ENCODE measurements around the gene ARID1B.

Gene ARID1B

DNA sequence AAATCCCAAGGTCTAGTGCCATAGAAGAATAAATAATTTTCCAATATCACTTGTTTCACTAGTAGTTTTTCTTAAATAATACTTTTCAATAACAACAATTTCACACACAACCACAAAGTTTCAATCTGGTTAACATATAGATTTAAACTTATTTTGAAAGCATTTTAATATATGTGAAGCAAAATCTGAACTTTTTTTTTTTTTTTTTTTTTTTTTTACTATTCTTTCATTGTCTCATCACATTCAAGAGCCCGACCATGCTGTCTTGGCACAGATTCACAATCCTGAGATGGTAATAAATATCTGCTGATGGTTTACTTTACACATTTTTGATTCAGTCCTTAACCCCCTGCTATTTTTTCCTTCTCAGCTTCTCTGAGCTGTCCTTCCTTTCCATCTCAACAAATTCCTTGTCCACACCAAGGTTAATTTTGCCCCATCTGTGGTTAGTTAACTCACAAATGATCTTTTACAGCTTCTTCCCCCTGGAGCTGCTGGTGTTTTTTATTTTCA, 283.3 kb downstream of the ARID1B start:
- Histone ChIP-seq H3K4me3 (ENCODE audit: insufficient read depth, low read depth, low read length, poor library complexity, severe bottlenecking) (no peak overlapping the region), H3K27me3 (replicated peaks; ENCODE audit: control insufficient read depth, insufficient read depth, low read length, poor library complexity, severe bottlenecking) (no peaks in the 10 kb centered on the region), H3K27ac (ENCODE audit: insufficient read depth, low read length, poor library complexity, severe bottlenecking) (no peak overlapping the region), H3K4me1 (ENCODE audit: control insufficient read depth, insufficient read depth, low read length, poor library complexity, severe bottlenecking) (peaks cover 10% of the 10 kb centered on the region), H3K36me3 (ENCODE audit: control insufficient read depth, insufficient read depth, low read length) (peaks cover 6% of the 10 kb centered on the region), H3K9me3 (ENCODE audit: control insufficient read depth, low read length) (no peaks in the 10 kb centered on the region)
- DNase-seq = no peak

- no peaks in the 10 kb centered on the region for H3K9me3 ChIP-seq (ENCODE audit: control insufficient read depth, low read length)
- H3K36me3 ChIP-seq (ENCODE audit: control insufficient read depth, insufficient read depth, low read length) = peaks cover 6% of the 10 kb centered on the region
- DNase-seq = no peak
- no peaks in the 10 kb centered on the region for H3K27me3 ChIP-seq (replicated peaks; ENCODE audit: control insufficient read depth, insufficient read depth, low read length, poor library complexity, severe bottlenecking)
- no peaks in the 10 kb centered on the region for H3K4me1 ChIP-seq (ENCODE audit: control insufficient read depth, insufficient read depth, low read length, poor library complexity, severe bottlenecking)
- no peak overlapping the region for H3K4me3 ChIP-seq (ENCODE audit: insufficient read depth, low read depth, low read length, poor library complexity, severe bottlenecking)
- no peak overlapping the region for H3K27ac ChIP-seq (ENCODE audit: insufficient read depth, low read length, poor library complexity, severe bottlenecking)
Measured at GRCh38 chr6:157061770-157062594, 284.8 kb downstream of the ARID1B start.

GRCh38 chr6:157063176-157063905, 286.2 kb downstream of the ARID1B start:
- no peaks in the 10 kb centered on the region for H3K27me3 ChIP-seq (replicated peaks; ENCODE audit: control insufficient read depth, insufficient read depth, low read length, poor library complexity, severe bottlenecking)
- no peak overlapping the region for H3K27ac ChIP-seq (ENCODE audit: insufficient read depth, low read length, poor library complexity, severe bottlenecking)
- H3K4me1 ChIP-seq (ENCODE audit: control insufficient read depth, insufficient read depth, low read length, poor library complexity, severe bottlenecking) = no peaks in the 10 kb centered on the region
- DNase-seq = no peak
- H3K9me3 ChIP-seq (ENCODE audit: control insufficient read depth, low read length) = no peaks in the 10 kb centered on the region
- peaks cover 6% of the 10 kb centered on the region for H3K36me3 ChIP-seq (ENCODE audit: control insufficient read depth, insufficient read depth, low read length)
- H3K4me3 ChIP-seq (ENCODE audit: insufficient read depth, low read depth, low read length, poor library complexity, severe bottlenecking) = no peak overlapping the region

DNA sequence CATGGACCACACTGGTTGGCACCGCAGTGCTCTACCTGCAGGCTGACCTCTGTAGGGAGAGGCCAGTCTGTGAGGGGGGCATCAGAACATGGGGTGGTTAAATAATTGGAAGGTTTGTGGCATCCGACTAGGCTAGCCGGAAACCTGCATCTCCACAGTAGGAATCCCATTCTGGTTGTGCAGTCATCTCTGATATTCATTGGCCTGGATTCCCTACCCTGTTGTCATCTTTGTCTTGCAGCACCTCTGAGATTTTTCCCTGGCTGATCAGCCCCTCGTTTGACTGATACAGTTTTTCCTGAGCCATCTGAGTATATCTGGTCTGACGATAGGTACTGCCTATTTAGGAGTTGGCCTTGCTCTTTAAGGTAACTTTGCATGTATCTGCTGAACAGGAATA, 286.7 kb downstream of the ARID1B start:
- Histone ChIP-seq H3K36me3 (ENCODE audit: control insufficient read depth, insufficient read depth, low read length) (peaks cover 6% of the 10 kb centered on the region), H3K9me3 (ENCODE audit: control insufficient read depth, low read length) (no peaks in the 10 kb centered on the region), H3K4me3 (ENCODE audit: insufficient read depth, low read depth, low read length, poor library complexity, severe bottlenecking) (no peak overlapping the region), H3K27me3 (replicated peaks; ENCODE audit: control insufficient read depth, insufficient read depth, low read length, poor library complexity, severe bottlenecking) (no peaks in the 10 kb centered on the region), H3K27ac (ENCODE audit: insufficient read depth, low read length, poor library complexity, severe bottlenecking) (no peak overlapping the region), H3K4me1 (ENCODE audit: control insufficient read depth, insufficient read depth, low read length, poor library complexity, severe bottlenecking) (no peaks in the 10 kb centered on the region)
- no peak for DNase-seq

DNA sequence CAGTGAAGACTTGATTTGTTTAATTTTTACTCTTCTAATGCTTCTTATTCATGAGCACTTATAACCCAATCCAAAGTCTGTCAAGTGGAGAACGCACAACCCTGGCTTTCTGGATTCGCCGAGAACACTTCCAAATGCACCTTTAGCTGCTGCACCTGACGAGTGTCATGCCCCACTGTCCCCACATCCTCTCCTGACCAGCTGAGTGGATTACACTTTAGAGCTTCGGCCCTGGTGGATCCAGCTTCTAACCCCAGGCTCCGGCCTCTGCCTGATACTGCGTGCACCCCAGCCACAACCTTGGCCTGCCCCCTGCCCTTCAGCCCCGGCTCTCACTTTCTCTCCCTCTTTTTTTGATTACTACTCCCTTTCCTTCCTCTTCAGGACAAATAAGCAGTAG, 287.3 kb downstream of the ARID1B start:
- H3K4me3 ChIP-seq (ENCODE audit: insufficient read depth, low read depth, low read length, poor library complexity, severe bottlenecking) = no peak overlapping the region
- no peak overlapping the region for H3K27ac ChIP-seq (ENCODE audit: insufficient read depth, low read length, poor library complexity, severe bottlenecking)
- no peak for DNase-seq
- peaks cover 6% of the 10 kb centered on the region for H3K36me3 ChIP-seq (ENCODE audit: control insufficient read depth, insufficient read depth, low read length)
- no peaks in the 10 kb centered on the region for H3K9me3 ChIP-seq (ENCODE audit: control insufficient read depth, low read length)
- H3K4me1 ChIP-seq (ENCODE audit: control insufficient read depth, insufficient read depth, low read length, poor library complexity, severe bottlenecking) = no peaks in the 10 kb centered on the region
- no peaks in the 10 kb centered on the region for H3K27me3 ChIP-seq (replicated peaks; ENCODE audit: control insufficient read depth, insufficient read depth, low read length, poor library complexity, severe bottlenecking)

- no peaks in the 10 kb centered on the region for H3K4me1 ChIP-seq (ENCODE audit: control insufficient read depth, insufficient read depth, low read length, poor library complexity, severe bottlenecking)
- H3K27ac ChIP-seq (ENCODE audit: insufficient read depth, low read length, poor library complexity, severe bottlenecking) = no peak overlapping the region
- no peaks in the 10 kb centered on the region for H3K27me3 ChIP-seq (replicated peaks; ENCODE audit: control insufficient read depth, insufficient read depth, low read length, poor library complexity, severe bottlenecking)
- peaks cover 6% of the 10 kb centered on the region for H3K36me3 ChIP-seq (ENCODE audit: control insufficient read depth, insufficient read depth, low read length)
- no peaks in the 10 kb centered on the region for H3K9me3 ChIP-seq (ENCODE audit: control insufficient read depth, low read length)
- no peak for DNase-seq
- H3K4me3 ChIP-seq (ENCODE audit: insufficient read depth, low read depth, low read length, poor library complexity, severe bottlenecking) = no peak overlapping the region
Measured at GRCh38 chr6:157065366-157065765, 288.2 kb downstream of the ARID1B start.

- Histone ChIP-seq H3K4me3 (ENCODE audit: insufficient read depth, low read depth, low read length, poor library complexity, severe bottlenecking) (no peak overlapping the region), H3K36me3 (ENCODE audit: control insufficient read depth, insufficient read depth, low read length) (peaks cover 6% of the 10 kb centered on the region), H3K4me1 (ENCODE audit: control insufficient read depth, insufficient read depth, low read length, poor library complexity, severe bottlenecking) (no peaks in the 10 kb centered on the region), H3K27me3 (replicated peaks; ENCODE audit: control insufficient read depth, insufficient read depth, low read length, poor library complexity, severe bottlenecking) (no peaks in the 10 kb centered on the region), H3K9me3 (ENCODE audit: control insufficient read depth, low read length) (no peaks in the 10 kb centered on the region), H3K27ac (ENCODE audit: insufficient read depth, low read length, poor library complexity, severe bottlenecking) (no peak overlapping the region)
- DNase-seq = no peak
Measured at GRCh38 chr6:157066781-157067491, 289.8 kb downstream of the ARID1B start.

DNA sequence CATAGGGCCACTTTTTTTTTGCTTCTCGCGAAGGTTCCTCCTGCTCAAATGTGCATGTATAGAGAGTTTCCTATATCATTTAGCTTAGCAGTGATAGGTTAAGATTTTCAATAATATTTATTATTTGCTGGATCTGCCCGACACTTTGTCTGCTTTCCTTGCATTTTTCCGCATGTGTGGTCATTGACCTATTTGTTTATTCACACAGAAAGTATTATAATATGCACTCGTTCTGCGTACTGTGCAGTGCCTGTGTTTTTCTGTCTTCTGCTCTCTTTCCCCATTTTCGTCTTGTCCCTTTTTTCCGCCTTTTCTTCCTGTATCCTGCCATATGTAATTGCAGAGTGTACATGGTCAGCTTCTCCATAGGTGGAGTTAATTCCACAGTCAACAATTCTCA, 290.3 kb downstream of the ARID1B start:
- Histone ChIP-seq H3K27ac (ENCODE audit: insufficient read depth, low read length, poor library complexity, severe bottlenecking) (no peak overlapping the region), H3K4me1 (ENCODE audit: control insufficient read depth, insufficient read depth, low read length, poor library complexity, severe bottlenecking) (no peaks in the 10 kb centered on the region), H3K36me3 (ENCODE audit: control insufficient read depth, insufficient read depth, low read length) (peaks cover 6% of the 10 kb centered on the region), H3K4me3 (ENCODE audit: insufficient read depth, low read depth, low read length, poor library complexity, severe bottlenecking) (no peak overlapping the region), H3K9me3 (ENCODE audit: control insufficient read depth, low read length) (no peaks in the 10 kb centered on the region), H3K27me3 (replicated peaks; ENCODE audit: control insufficient read depth, insufficient read depth, low read length, poor library complexity, severe bottlenecking) (no peaks in the 10 kb centered on the region)
- DNase-seq = no peak

DNA sequence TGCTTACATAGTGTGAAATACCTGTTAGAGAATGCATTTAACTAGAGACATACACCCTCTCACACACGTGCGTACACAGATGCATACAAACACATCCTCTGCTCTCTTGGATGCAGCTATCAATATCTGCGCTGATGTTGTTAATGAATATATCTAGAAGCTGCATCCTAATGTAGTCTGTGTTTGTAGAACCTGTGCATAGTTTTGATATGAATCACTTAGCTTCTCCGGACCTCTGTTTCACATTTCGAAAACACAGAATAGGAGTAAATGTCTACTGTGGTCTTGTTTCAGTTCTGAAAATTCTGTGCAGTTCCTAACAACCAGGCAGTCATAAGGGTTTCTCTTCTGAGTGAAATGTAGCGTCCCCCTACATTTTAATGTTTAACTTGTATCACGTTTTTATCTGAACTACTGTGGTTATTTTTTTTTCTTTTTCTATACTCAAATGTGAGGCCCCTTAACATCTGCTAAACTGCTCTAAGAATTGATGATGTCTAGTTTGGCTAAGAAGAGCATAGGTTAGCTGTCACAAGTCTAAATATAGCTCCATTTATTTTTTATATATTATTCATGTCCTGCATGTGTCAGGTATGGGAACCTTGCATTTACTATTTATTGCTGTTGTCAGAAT, 291.6 kb downstream of the ARID1B start:
- Histone ChIP-seq H3K9me3 (ENCODE audit: control insufficient read depth, low read length) (no peaks in the 10 kb centered on the region), H3K27me3 (replicated peaks; ENCODE audit: control insufficient read depth, insufficient read depth, low read length, poor library complexity, severe bottlenecking) (no peaks in the 10 kb centered on the region), H3K36me3 (ENCODE audit: control insufficient read depth, insufficient read depth, low read length) (peaks cover 6% of the 10 kb centered on the region), H3K4me1 (ENCODE audit: control insufficient read depth, insufficient read depth, low read length, poor library complexity, severe bottlenecking) (no peaks in the 10 kb centered on the region), H3K4me3 (ENCODE audit: insufficient read depth, low read depth, low read length, poor library complexity, severe bottlenecking) (no peak overlapping the region), H3K27ac (ENCODE audit: insufficient read depth, low read length, poor library complexity, severe bottlenecking) (no peak overlapping the region)
- DNase-seq = no peak
